Muscle of leg (tissue), 11 donors: ENCODE data around the gene TNP2. TPM values are rescaled to one million over a fixed set of nuclear protein-coding genes. Genes with fewer than 3 reads are reported as not detected.
A peak's percentile ranks its signal among the peaks of the same experiment; 100 is the strongest.
"Not testable (repeated sequence)": the region's sequence is repeated elsewhere in the genome, so short reads cannot be mapped to it uniquely, and the experiment has no call there.

Experiments
- DNase-seq: peaks from one replicate; pipeline ENCODE4 v3.0.0; 2013
- H3K27ac ChIP-seq: one replicate; pipeline ENCODE4 v1.5.1; 2013; ENCODE audit warnings: mild to moderate bottlenecking, low read length, control low read depth
- H3K27me3 ChIP-seq: one replicate; pipeline ENCODE4 v1.6.1; 2013; ENCODE audit warnings: low read length; ENCODE audit not compliant: control insufficient read depth, insufficient read depth
- H3K36me3 ChIP-seq: one replicate; pipeline ENCODE4 v1.6.1; 2013; ENCODE audit warnings: low read length; ENCODE audit not compliant: control insufficient read depth, insufficient read depth
- H3K4me1 ChIP-seq: one replicate; pipeline ENCODE4 v1.6.1; 2013; ENCODE audit warnings: low read length; ENCODE audit not compliant: control insufficient read depth, insufficient read depth
- H3K4me3 ChIP-seq: one replicate; pipeline ENCODE4 v1.5.1; 2013; ENCODE audit warnings: low read length, control low read depth
- H3K9me3 ChIP-seq: replicated peaks from 2 replicates; pipeline ENCODE4 v1.6.1; 2013; ENCODE audit warnings: low read depth, low read length; ENCODE audit not compliant: control insufficient read depth
- WGBS: methylation state at CpG from one replicate; pipeline ENCODE4 v1.1.5; 2013; ENCODE audit warnings: missing lambda C conversion rate; ENCODE audit not compliant: insufficient coverage; 5-methylcytosine and 5-hydroxymethylcytosine counted together
- polyA plus RNA-seq, 8 donors: library from polyadenylated mRNA; unstranded; fragments of 120-200 nt; gene quantifications; one replicate each; pipeline versions ENCODE4 v1.2.1 to v1.2.3, GENCODE V29; 2013; ENCODE audit warnings: inconsistent platforms in 1 of 8, low replicate concordance in 1 of 8; ENCODE audit not compliant: insufficient read length in 8 of 8, insufficient read depth in 1 of 8
- total RNA-seq: library from RNA; stranded (reverse); fragments of 120-200 nt; gene quantifications from one replicate; pipeline ENCODE4 v1.2.4, GENCODE V29; 2013

The TNP2 gene
- total and polyA plus RNA-seq, 9 donors = not detected

- WGBS = 81% methylated on average over 4 of the region's 4 CpGs
- no peak overlapping the region for H3K27ac ChIP-seq
- no peak overlapping the region for H3K4me3 ChIP-seq
- peaks cover 13% of the 10 kb centered on the region for H3K4me1 ChIP-seq
- H3K27me3 ChIP-seq = peaks cover 2% of the 10 kb centered on the region
- DNase-seq = no peak
- no peaks in the 10 kb centered on the region for H3K9me3 ChIP-seq
- H3K36me3 ChIP-seq = no peaks in the 10 kb centered on the region
Observed at GRCh38 chr16:11229906-11230305, 39.2 kb downstream of the TNP2 start.

DNA sequence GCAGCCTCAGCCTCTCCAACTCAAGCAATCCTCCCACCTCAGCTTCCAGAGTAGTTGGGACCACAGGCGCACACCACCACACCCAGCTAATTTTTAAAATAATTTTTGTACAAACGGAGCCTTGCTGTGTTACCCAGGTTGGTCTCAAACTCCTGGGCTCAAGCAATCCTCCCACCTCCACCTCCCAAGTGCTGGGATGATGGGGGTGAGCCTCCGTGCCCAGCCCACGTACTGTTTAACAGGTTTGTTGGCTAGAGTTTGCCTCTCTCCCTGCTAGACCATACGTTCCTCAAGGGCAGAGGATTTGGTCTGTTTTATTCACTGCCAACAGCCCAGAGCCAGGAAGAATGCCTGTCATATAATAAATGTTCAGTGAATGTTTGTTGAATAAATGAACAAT lies 39.7 kb downstream of the TNP2 start:
- H3K4me3 ChIP-seq = no peak overlapping the region
- no peak for DNase-seq
- peaks cover 2% of the 10 kb centered on the region for H3K27me3 ChIP-seq
- H3K27ac ChIP-seq = no peak overlapping the region
- no CpG with 5 or more reads among the region's 5 CpGs for WGBS
- H3K36me3 ChIP-seq = no peaks in the 10 kb centered on the region
- no peaks in the 10 kb centered on the region for H3K9me3 ChIP-seq
- peaks cover 18% of the 10 kb centered on the region for H3K4me1 ChIP-seq

- Histone ChIP-seq H3K27ac (no peak overlapping the region), H3K4me3 (no peak overlapping the region), H3K4me1 (peaks cover 19% of the 10 kb centered on the region), H3K36me3 (no peaks in the 10 kb centered on the region), H3K9me3 (no peaks in the 10 kb centered on the region), H3K27me3 (peaks cover 2% of the 10 kb centered on the region)
- no peak for DNase-seq
- WGBS = 74% methylated on average over 7 of the region's 18 CpGs
Observed at GRCh38 chr16:11225677-11226549, 43.2 kb downstream of the TNP2 start.

- no peaks in the 10 kb centered on the region for H3K9me3 ChIP-seq
- H3K4me3 ChIP-seq = no peak overlapping the region
- no peaks in the 10 kb centered on the region for H3K36me3 ChIP-seq
- H3K27ac ChIP-seq = no peak overlapping the region
- DNase-seq = no peak
- peaks cover 2% of the 10 kb centered on the region for H3K27me3 ChIP-seq
- WGBS = 53% methylated on average over 17 of the region's 21 CpGs
- H3K4me1 ChIP-seq = peaks cover 19% of the 10 kb centered on the region
Observed at GRCh38 chr16:11224894-11225676, 44.0 kb downstream of the TNP2 start.

- no peak overlapping the region for H3K27ac ChIP-seq
Observed at GRCh38 chr16:11224096-11224893, 44.8 kb downstream of the TNP2 start.

GRCh38 chr16:11220507-11220906 lies 48.6 kb downstream of the TNP2 start:
- WGBS = no CpG with 5 or more reads among the region's 2 CpGs
- H3K36me3 ChIP-seq, H3K27ac ChIP-seq, DNase-seq, H3K27me3 ChIP-seq, H3K4me3 ChIP-seq: not testable (repeated sequence)
- peaks cover 17% of the 10 kb centered on the region for H3K4me1 ChIP-seq
- H3K9me3 ChIP-seq = peaks cover 18% of the 10 kb centered on the region

More at GRCh38 chr16:11224096-11224893, 44.8 kb downstream of the TNP2 start:
- DNase-seq = peak; percentile 50
- Histone ChIP-seq H3K27me3 (peaks cover 2% of the 10 kb centered on the region), H3K36me3 (no peaks in the 10 kb centered on the region), H3K9me3 (no peaks in the 10 kb centered on the region), H3K4me3 (no peak overlapping the region), H3K4me1 (peaks cover 19% of the 10 kb centered on the region)
- WGBS = 39% methylated on average over 19 of the region's 24 CpGs

DNA sequence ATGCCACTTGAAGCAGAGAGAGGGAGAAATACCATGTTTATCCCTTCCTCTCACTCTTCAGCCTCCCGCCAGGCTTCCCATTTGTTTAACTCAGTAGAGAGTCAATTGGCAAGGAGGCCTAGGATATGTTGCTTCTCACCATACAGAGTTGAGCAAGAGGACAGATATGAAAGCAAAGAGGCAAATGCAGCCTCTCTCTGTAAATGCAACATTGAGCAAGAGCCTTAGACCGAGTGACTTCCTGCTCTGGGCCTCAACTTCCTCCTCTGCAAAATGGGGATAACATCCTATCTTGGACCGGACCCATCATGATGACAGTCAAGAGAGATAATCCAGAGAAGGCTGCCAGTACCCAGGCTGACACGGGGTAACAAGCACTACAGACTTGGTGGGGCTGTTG lies 49.9 kb downstream of the TNP2 start:
- Histone ChIP-seq H3K9me3 (peaks cover 18% of the 10 kb centered on the region), H3K27me3 (no peaks in the 10 kb centered on the region), H3K36me3 (no peaks in the 10 kb centered on the region), H3K4me1 (peaks cover 4% of the 10 kb centered on the region), H3K4me3 (no peak overlapping the region), H3K27ac (no peak overlapping the region)
- WGBS = 86% methylated on average over 1 of the region's 4 CpGs
- no peak for DNase-seq

GRCh38 chr16:11218604-11218962 lies 50.5 kb downstream of the TNP2 start:
- Histone ChIP-seq H3K27me3 (no peaks in the 10 kb centered on the region), H3K4me1 (no peaks in the 10 kb centered on the region), H3K9me3 (peaks cover 18% of the 10 kb centered on the region), H3K36me3 (no peaks in the 10 kb centered on the region), H3K4me3 (no peak overlapping the region), H3K27ac (no peak overlapping the region)
- WGBS = no CpG with 5 or more reads among the region's 1 CpG
- no peak for DNase-seq
